T follicular helper cell (primary cell): ENCODE measurements around the gene PITRM1.

ENCODE experiments used
- DNase-seq: peaks from one replicate; pipeline ENCODE4 v3.0.0-alpha.2; 2020; ENCODE audit warnings: low read depth

Gene PITRM1

GRCh38 chr10:3139216-3139910 lies 33.2 kb downstream of the PITRM1 start:
- DNase-seq: no peak

GRCh38 chr10:3137958-3138726 lies 34.4 kb downstream of the PITRM1 start:
- DNase-seq: no peak

GRCh38 chr10:3136763-3137611 lies 35.6 kb downstream of the PITRM1 start:
- no peak for DNase-seq

- DNase-seq: no peak
These were observed 36.2 kb downstream of the PITRM1 start for GRCh38 chr10:3136336-3136735.

- DNase-seq: no peak
These were observed 37.6 kb downstream of the PITRM1 start for GRCh38 chr10:3135006-3135405.

GRCh38 chr10:3133948-3134347 lies 38.6 kb downstream of the PITRM1 start:
- DNase-seq: no peak

- no peak for DNase-seq
These were observed 40.3 kb downstream of the PITRM1 start for GRCh38 chr10:3132036-3133025.

GRCh38 chr10:3131098-3131497 lies 41.5 kb downstream of the PITRM1 start:
- no peak for DNase-seq

GRCh38 chr10:3129581-3130340 lies 42.8 kb downstream of the PITRM1 start:
- DNase-seq: no peak

GRCh38 chr10:3128379-3129130 lies 44.0 kb downstream of the PITRM1 start:
- DNase-seq: no peak

GRCh38 chr10:3127921-3128320 lies 44.7 kb downstream of the PITRM1 start:
- no peak for DNase-seq

GRCh38 chr10:3126741-3127346 lies 45.7 kb downstream of the PITRM1 start:
- DNase-seq: no peak

- no peak for DNase-seq
These were observed 46.3 kb downstream of the PITRM1 start for GRCh38 chr10:3126249-3126648.

GRCh38 chr10:3125527-3126170 lies 46.9 kb downstream of the PITRM1 start:
- no peak for DNase-seq

GRCh38 chr10:3124412-3125175 lies 48.0 kb downstream of the PITRM1 start:
- DNase-seq: no peak

- no peak for DNase-seq
These were observed 48.8 kb downstream of the PITRM1 start for GRCh38 chr10:3123571-3124411.
